COLO829 (cell line): ENCODE results near the gene PSMB9.

Experiments
- DNase-seq: peaks from one replicate; pipeline ENCODE4 v3.0.0; 2012; ENCODE audit warnings: low spot score

The PSMB9 gene

GRCh38 chr6:32905078-32905477, 51.1 kb downstream of the PSMB9 start:
- no peak for DNase-seq

DNA sequence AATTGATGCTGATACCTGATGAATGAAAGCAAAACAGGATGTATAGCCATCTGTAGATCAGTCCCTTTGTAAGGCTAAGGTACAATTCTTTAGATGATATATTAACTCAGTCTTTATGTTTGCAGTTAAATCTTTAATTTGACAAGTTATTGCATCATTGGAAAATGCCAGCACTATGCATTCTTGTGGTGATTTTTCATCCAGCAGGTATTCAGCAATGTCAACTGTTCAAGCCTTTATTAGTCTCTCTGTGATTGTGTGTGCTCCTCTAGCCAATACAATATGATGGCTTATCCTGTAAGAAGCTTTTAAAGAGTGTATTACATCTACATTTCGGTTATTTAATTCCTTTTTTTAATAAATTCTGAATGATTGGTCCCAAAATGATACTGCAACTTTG, 52.5 kb downstream of the PSMB9 start:
- no peak for DNase-seq

DNA sequence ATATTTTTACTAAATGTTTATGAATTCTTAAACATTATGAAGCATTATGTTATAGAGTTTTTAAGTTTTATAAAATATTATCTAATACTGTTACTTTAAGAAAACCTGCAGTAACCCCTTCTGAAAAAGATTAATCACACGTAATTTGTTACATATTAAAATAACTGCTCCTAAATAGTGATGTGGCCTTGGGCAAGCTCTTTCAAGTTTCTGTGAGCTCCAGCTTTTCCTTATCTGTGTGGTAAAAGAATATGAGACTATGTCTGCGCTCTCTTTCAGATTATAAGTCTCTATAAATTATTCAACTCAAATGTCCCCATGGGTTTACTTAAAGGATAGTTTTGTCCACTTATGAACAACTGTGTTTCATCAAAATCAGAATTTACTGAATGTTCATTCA, 54.9 kb downstream of the PSMB9 start:
- DNase-seq, result no peak
